ENCODE measurements around the gene MCHR1. TPM values are rescaled to one million over a fixed set of nuclear protein-coding genes. Genes with fewer than 3 reads are reported as not detected.
"Not testable (repeated sequence)": the region's sequence is repeated elsewhere in the genome, so short reads cannot be mapped to it uniquely, and the experiment has no call there.

MCHR1 gene
- total RNA-seq, 1 experiment from 2014 or later = not detected

DNA sequence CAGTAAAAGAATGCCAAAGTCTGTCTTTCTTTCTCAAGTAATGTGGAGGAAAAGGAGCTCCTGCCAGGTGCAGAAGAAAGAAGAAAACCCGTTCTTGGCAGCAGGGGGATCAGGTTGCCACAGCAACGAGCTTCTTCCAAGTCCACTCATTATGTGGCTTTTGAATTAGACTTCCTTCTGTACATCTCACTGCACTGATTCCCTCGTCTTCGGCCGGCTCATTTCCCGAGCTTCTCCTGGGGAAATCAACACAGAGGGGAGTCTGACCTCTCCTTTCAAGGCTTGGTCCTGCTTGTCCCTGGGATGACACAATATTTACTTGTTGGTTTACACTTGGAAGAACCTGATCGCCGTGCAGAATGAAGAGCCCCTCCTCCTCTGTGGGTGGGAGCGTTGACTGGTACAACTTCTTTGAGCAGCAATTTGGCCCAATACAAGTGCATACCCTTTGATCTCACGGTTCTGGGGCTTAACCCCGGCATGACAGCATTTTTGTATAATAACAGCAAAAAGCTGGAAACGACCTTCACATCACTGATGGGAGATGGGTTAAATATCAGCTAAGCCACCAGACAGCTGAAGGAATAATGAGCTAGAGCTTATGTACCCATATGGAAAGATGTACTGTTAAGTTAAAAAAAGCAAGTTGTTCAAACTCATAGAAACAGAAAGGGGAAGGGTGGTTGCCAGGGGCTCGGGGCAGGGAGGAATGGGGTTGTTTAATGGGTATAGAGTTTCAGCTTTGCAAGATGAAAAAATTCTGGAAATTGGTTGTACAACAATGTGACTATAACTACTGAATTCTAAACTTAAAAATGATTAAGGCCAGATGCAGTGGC, 35.4 kb downstream of the MCHR1 start:
- no peak overlapping the region for H3K27ac ChIP-seq (ENCODE audit: low read depth, low read length, poor library complexity, severe bottlenecking)
- intact Hi-C loops (cut with micrococcal nuclease; ENCODE audit: unreplicated experiment) = no loop called here
- TF ChIP-seq, protein P1, sequence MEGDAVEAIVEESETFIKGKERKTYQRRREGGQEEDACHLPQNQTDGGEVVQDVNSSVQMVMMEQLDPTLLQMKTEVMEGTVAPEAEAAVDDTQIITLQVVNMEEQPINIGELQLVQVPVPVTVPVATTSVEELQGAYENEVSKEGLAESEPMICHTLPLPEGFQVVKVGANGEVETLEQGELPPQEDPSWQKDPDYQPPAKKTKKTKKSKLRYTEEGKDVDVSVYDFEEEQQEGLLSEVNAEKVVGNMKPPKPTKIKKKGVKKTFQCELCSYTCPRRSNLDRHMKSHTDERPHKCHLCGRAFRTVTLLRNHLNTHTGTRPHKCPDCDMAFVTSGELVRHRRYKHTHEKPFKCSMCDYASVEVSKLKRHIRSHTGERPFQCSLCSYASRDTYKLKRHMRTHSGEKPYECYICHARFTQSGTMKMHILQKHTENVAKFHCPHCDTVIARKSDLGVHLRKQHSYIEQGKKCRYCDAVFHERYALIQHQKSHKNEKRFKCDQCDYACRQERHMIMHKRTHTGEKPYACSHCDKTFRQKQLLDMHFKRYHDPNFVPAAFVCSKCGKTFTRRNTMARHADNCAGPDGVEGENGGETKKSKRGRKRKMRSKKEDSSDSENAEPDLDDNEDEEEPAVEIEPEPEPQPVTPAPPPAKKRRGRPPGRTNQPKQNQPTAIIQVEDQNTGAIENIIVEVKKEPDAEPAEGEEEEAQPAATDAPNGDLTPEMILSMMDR (conservative IDR thresholded peaks at IDR 0.05; ENCODE audit: low read depth, low read length) = no peak
- no peak for TF ChIP-seq EZH2 (IDR thresholded peaks at IDR 0.05; ENCODE audit: borderline replicate concordance, low read depth, low read length, poor library complexity, severe bottlenecking)
- no peak overlapping the region for H3K4me3 ChIP-seq (ENCODE audit: low read depth, low read length, poor library complexity, severe bottlenecking)
- POLR2A ChIA-PET (ENCODE audit: low non-redundant PET) = interaction anchor here (0.6 kb wide), 2 partner anchors 11 to 113 kb away, joined by 6 to 10 read pairs; no protein-coding TSS in a partner anchor
- no peaks in the 10 kb centered on the region for H3K36me3 ChIP-seq (ENCODE audit: insufficient read depth, low read length, poor library complexity, severe bottlenecking)
- peak; percentile 54 for DNase-seq (ENCODE audit: low spot score)
- BruUV-seq (replicated peaks) = no TSS peak
- CTCF ChIA-PET = interaction anchor here (0.6 kb wide), 1 partner anchor 307 kb away, joined by 7 read pairs; no protein-coding TSS in a partner anchor
- H3K4me1 ChIP-seq (ENCODE audit: insufficient read depth, low read length, poor library complexity, severe bottlenecking) = peaks cover 20% of the 10 kb centered on the region
- no peaks in the 10 kb centered on the region for H3K9me3 ChIP-seq (ENCODE audit: low read depth, low read length, poor library complexity, severe bottlenecking)
- H3K27me3 ChIP-seq (replicated peaks; ENCODE audit: insufficient read depth, low read depth, low read length, poor library complexity) = no peaks in the 10 kb centered on the region

DNA sequence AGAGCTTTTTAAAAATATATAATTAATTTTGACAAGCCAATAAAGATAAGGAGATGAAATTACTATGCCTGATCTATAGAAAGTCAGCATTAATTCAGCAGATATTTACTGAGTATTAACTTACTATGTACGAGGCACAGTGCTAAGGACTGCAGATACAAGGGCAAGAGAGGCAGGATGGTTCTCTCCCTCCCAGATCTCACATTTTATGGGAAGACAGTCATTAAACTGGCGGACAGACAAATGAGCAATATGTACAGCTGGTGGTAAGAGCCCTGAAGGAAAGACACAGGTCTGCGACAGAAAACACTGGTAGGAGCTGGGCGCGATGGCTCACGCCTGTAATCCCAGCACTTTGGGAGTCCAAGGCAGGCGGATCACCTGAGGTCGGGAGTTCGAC, 36.8 kb downstream of the MCHR1 start:
- intact Hi-C loops (cut with micrococcal nuclease; ENCODE audit: unreplicated experiment) = no loop called here
- peaks cover 26% of the 10 kb centered on the region for H3K4me1 ChIP-seq (ENCODE audit: insufficient read depth, low read length, poor library complexity, severe bottlenecking)
- H3K4me3 ChIP-seq (ENCODE audit: low read depth, low read length, poor library complexity, severe bottlenecking) = no peak overlapping the region
- no peaks in the 10 kb centered on the region for H3K27me3 ChIP-seq (replicated peaks; ENCODE audit: insufficient read depth, low read depth, low read length, poor library complexity)
- ChIA-PET POLR2A (ENCODE audit: low non-redundant PET) (no interaction called here), CTCF (no interaction called here)
- no peak overlapping the region for H3K27ac ChIP-seq (ENCODE audit: low read depth, low read length, poor library complexity, severe bottlenecking)
- no peak for TF ChIP-seq EZH2 (IDR thresholded peaks at IDR 0.05; ENCODE audit: borderline replicate concordance, low read depth, low read length, poor library complexity, severe bottlenecking)
- TF ChIP-seq, protein P1 (conservative IDR thresholded peaks at IDR 0.05; ENCODE audit: low read depth, low read length) = no peak
- no peaks in the 10 kb centered on the region for H3K36me3 ChIP-seq (ENCODE audit: insufficient read depth, low read length, poor library complexity, severe bottlenecking)
- H3K9me3 ChIP-seq (ENCODE audit: low read depth, low read length, poor library complexity, severe bottlenecking) = no peaks in the 10 kb centered on the region
- no peak for DNase-seq (ENCODE audit: low spot score)
- BruUV-seq (replicated peaks) = no TSS peak

DNA sequence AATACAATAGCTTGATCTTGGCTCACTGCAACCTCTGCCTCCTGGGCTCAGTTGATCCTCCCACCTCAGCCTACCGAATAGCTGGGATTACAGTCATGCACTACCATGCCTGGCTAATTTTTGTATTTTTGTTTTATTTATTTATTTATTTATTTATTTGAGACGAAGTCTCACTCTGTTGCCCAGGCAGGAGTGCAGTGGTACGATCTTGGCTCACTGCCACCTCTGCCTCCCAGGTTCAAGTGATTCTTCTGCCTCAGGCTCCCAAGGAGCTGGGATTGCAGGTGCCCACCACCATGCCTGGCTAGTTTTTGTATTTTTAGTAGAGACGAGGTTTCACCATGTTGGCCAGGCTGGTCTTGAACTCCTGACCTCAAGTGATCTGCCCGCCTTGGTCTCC, 38.4 kb downstream of the MCHR1 start:
- CTCF ChIA-PET = interaction anchor here (0.6 kb wide), 1 partner anchor 20 kb away, joined by 3 read pairs; no protein-coding TSS in a partner anchor
- H3K27ac ChIP-seq (ENCODE audit: low read depth, low read length, poor library complexity, severe bottlenecking); H3K27me3 ChIP-seq (replicated peaks; ENCODE audit: insufficient read depth, low read depth, low read length, poor library complexity); H3K36me3 ChIP-seq (ENCODE audit: insufficient read depth, low read length, poor library complexity, severe bottlenecking); POLR2A ChIA-PET (ENCODE audit: low non-redundant PET); BruUV-seq (replicated peaks); intact Hi-C loops (cut with micrococcal nuclease; ENCODE audit: unreplicated experiment); H3K9me3 ChIP-seq (ENCODE audit: low read depth, low read length, poor library complexity, severe bottlenecking); DNase-seq (ENCODE audit: low spot score); H3K4me3 ChIP-seq (ENCODE audit: low read depth, low read length, poor library complexity, severe bottlenecking): not testable (repeated sequence)
- peaks cover 24% of the 10 kb centered on the region for H3K4me1 ChIP-seq (ENCODE audit: insufficient read depth, low read length, poor library complexity, severe bottlenecking)
